ENCODE data around the gene CAMK1D. TPM values are rescaled to one million over a fixed set of nuclear protein-coding genes. Genes with fewer than 3 reads are reported as not detected.

Gene CAMK1D
- total and polyA plus RNA-seq, 8 donors: 1.4 to 26.9 (median 3.9) TPM

GRCh38 chr10:12625393-12626023 lies 276.2 kb downstream of the CAMK1D start:
- H3K4me1 ChIP-seq: peaks cover 0 to 5% (median 0%) of the 10 kb centered on the region in 4 donors
- 81 to 90% (median 89%) methylated on average over 12 of the region's 12 CpGs for WGBS, 5 donors
- no peaks in the 10 kb centered on the region for H3K9me3 ChIP-seq
- intact Hi-C loops (cut with DNase I; ENCODE audit: low total_unique reads): no loop called here
- H3K27me3 ChIP-seq: no peaks in the 10 kb centered on the region
- H3K4me3 ChIP-seq: no peak overlapping the region
- H3K27ac ChIP-seq: no peak overlapping the region
- TF ChIP-seq POLR2AphosphoS5 (IDR thresholded peaks at IDR 0.05) (no peak), EP300 (IDR thresholded peaks at IDR 0.05) (no peak), POLR2A (IDR thresholded peaks at IDR 0.05) (no peak)
- TF ChIP-seq, protein P1, sequence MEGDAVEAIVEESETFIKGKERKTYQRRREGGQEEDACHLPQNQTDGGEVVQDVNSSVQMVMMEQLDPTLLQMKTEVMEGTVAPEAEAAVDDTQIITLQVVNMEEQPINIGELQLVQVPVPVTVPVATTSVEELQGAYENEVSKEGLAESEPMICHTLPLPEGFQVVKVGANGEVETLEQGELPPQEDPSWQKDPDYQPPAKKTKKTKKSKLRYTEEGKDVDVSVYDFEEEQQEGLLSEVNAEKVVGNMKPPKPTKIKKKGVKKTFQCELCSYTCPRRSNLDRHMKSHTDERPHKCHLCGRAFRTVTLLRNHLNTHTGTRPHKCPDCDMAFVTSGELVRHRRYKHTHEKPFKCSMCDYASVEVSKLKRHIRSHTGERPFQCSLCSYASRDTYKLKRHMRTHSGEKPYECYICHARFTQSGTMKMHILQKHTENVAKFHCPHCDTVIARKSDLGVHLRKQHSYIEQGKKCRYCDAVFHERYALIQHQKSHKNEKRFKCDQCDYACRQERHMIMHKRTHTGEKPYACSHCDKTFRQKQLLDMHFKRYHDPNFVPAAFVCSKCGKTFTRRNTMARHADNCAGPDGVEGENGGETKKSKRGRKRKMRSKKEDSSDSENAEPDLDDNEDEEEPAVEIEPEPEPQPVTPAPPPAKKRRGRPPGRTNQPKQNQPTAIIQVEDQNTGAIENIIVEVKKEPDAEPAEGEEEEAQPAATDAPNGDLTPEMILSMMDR (IDR thresholded peaks at IDR 0.05): no peak
- no peak for DNase-seq
- H3K36me3 ChIP-seq: no peaks in the 10 kb centered on the region

DNA sequence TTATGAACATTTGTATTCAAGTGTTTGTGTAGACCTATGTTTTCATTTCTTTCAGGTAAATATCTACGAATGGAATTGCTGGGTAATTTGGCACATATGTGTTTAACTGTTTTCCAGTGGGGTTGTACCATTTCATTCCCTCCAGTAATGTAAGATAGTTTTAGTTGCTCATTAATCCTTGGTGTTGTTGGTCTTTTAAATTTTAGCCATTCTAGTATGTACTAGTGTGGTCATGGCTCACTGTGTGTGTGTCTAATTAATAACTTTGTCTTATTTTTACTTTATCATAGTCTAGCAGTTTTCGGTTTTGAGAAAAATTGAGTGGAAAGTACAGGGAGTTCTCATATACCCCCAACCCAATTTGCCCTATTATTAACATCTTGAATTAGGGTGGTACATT lies 278.8 kb downstream of the CAMK1D start:
- Histone ChIP-seq H3K27me3 (no peaks in the 10 kb centered on the region), H3K4me3 (no peak overlapping the region), H3K9me3 (no peaks in the 10 kb centered on the region), H3K36me3 (no peaks in the 10 kb centered on the region), H3K4me1 (peaks cover 0 to 17% (median 7%) of the 10 kb centered on the region in 4 donors), H3K27ac (no peak overlapping the region)
- intact Hi-C loops (cut with DNase I; ENCODE audit: low total_unique reads): no loop called here
- TF ChIP-seq POLR2A (IDR thresholded peaks at IDR 0.05) (no peak), EP300 (IDR thresholded peaks at IDR 0.05) (no peak), POLR2AphosphoS5 (IDR thresholded peaks at IDR 0.05) (no peak)
- TF ChIP-seq, protein P1 (IDR thresholded peaks at IDR 0.05): no peak
- 89 to 95% (median 92%) methylated on average over 2 of the region's 2 CpGs for WGBS, 5 donors
- DNase-seq: no peak

DNA sequence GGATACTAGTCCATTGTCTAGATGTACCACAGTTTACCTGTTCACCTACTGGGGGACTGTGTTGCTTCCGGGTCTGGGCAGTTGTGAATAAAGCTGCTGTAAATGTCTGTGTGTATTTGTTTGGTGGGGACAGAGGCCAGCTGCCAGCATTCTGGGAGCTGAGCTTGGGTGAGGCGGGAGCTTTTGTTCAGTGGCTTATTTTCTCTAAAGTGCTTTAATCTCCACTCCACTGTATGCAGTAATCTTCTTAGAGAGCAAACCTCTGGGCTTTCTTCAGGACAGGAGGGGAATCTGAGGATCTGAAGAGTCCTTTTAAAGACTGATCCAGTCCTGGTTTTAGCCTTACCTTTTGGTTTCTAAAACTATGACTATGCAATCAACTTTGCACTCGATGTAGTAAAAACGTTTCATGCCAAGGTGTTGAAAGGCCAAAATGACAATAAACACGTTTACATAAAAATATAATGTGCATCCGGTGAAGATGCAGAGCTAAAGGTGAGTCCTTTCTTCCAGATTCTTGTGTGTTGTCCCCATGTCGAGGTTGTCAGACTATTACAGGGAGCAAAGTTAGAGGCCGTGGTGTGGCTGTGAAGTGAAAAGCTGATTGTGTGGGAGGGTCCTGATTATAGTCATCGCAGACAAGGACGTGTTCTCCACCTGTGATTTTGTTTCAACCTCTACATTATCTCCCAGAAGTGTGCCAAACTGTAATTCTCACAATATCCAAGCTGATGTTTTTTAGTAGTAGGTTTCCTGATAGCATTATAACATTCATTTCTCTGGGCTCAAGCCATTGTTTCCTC lies 279.8 kb downstream of the CAMK1D start:
- TF ChIP-seq, protein P1 (IDR thresholded peaks at IDR 0.05): no peak
- no peak for TF ChIP-seq POLR2A (IDR thresholded peaks at IDR 0.05)
- no peak for TF ChIP-seq EP300 (IDR thresholded peaks at IDR 0.05)
- no peak for TF ChIP-seq POLR2AphosphoS5 (IDR thresholded peaks at IDR 0.05)
- peaks cover 0 to 17% (median 7%) of the 10 kb centered on the region in 4 donors for H3K4me1 ChIP-seq
- H3K27ac ChIP-seq: no peak overlapping the region
- H3K9me3 ChIP-seq: no peaks in the 10 kb centered on the region
- H3K4me3 ChIP-seq: no peak overlapping the region
- no peaks in the 10 kb centered on the region for H3K36me3 ChIP-seq
- intact Hi-C loops (cut with DNase I; ENCODE audit: low total_unique reads): no loop called here
- peak in 1 of 2 donors; percentile 54 for DNase-seq
- 25 to 44% (median 29%) methylated on average over 10 of the region's 10 CpGs for WGBS, 5 donors
- no peaks in the 10 kb centered on the region for H3K27me3 ChIP-seq

GRCh38 chr10:12629767-12630165 lies 280.4 kb downstream of the CAMK1D start:
- DNase-seq: no peak
- Histone ChIP-seq H3K4me3 (no peak overlapping the region), H3K36me3 (no peaks in the 10 kb centered on the region), H3K9me3 (no peaks in the 10 kb centered on the region), H3K27me3 (no peaks in the 10 kb centered on the region), H3K27ac (no peak overlapping the region), H3K4me1 (peaks cover 0 to 17% (median 7%) of the 10 kb centered on the region in 4 donors)
- 73 to 87% (median 76%) methylated on average over 5 of the region's 5 CpGs for WGBS, 5 donors
- TF ChIP-seq POLR2AphosphoS5 (IDR thresholded peaks at IDR 0.05) (no peak), EP300 (IDR thresholded peaks at IDR 0.05) (no peak), POLR2A (IDR thresholded peaks at IDR 0.05) (no peak)
- TF ChIP-seq, protein P1 (IDR thresholded peaks at IDR 0.05): no peak
- intact Hi-C loops (cut with DNase I; ENCODE audit: low total_unique reads): no loop called here

Data from stomach (tissue), 9 donors.